Sigmoid colon (tissue), 4 donors: Measurements from ENCODE around the gene SULF2.

Experiments used
- EP300 ChIP-seq, 4 donors: sonication (generic); formaldehyde crosslinking; IDR thresholded peaks; one replicate each; pipeline ENCODE4 v1.6.1; 2017; ENCODE audit warnings: antibody characterized with exemption in 4 of 4
- POLR2A ChIP-seq, 2 donors: fragments of 450-650 bp; IDR thresholded peaks; one replicate each; pipeline ENCODE4 v1.6.1; 2016; ENCODE audit warnings: antibody characterized with exemption in 2 of 2, mild to moderate bottlenecking in 2 of 2, moderate library complexity in 2 of 2
- POLR2AphosphoS5 ChIP-seq, 4 donors: sonication (generic); formaldehyde crosslinking; IDR thresholded peaks; one replicate each; pipeline ENCODE4 v1.6.1; 2017; ENCODE audit warnings: antibody characterized with exemption in 4 of 4
- TF ChIP-seq, protein P1 (sequence below), 4 experiments: fragments of 450-650 bp in 3 of 4; fragments of 200-600 bp in 1 of 4; IDR thresholded peaks; one replicate each; pipeline ENCODE4 v1.5.1; 2016 to 2019; ENCODE audit warnings: antibody characterized with exemption in 4 of 4, mild to moderate bottlenecking in 3 of 4, moderate library complexity in 2 of 4

GRCh38 chr20:47777220-47777619, 8.1 kb downstream of the SULF2 start:
- TF ChIP-seq POLR2A (IDR thresholded peaks at IDR 0.05) (no peak), POLR2AphosphoS5 (IDR thresholded peaks at IDR 0.05) (no peak), EP300 (IDR thresholded peaks at IDR 0.05) (no peak)
- TF ChIP-seq, protein P1, sequence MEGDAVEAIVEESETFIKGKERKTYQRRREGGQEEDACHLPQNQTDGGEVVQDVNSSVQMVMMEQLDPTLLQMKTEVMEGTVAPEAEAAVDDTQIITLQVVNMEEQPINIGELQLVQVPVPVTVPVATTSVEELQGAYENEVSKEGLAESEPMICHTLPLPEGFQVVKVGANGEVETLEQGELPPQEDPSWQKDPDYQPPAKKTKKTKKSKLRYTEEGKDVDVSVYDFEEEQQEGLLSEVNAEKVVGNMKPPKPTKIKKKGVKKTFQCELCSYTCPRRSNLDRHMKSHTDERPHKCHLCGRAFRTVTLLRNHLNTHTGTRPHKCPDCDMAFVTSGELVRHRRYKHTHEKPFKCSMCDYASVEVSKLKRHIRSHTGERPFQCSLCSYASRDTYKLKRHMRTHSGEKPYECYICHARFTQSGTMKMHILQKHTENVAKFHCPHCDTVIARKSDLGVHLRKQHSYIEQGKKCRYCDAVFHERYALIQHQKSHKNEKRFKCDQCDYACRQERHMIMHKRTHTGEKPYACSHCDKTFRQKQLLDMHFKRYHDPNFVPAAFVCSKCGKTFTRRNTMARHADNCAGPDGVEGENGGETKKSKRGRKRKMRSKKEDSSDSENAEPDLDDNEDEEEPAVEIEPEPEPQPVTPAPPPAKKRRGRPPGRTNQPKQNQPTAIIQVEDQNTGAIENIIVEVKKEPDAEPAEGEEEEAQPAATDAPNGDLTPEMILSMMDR (IDR thresholded peaks at IDR 0.05): no peak
